ENCODE measurements around the gene NALCN.

DNA sequence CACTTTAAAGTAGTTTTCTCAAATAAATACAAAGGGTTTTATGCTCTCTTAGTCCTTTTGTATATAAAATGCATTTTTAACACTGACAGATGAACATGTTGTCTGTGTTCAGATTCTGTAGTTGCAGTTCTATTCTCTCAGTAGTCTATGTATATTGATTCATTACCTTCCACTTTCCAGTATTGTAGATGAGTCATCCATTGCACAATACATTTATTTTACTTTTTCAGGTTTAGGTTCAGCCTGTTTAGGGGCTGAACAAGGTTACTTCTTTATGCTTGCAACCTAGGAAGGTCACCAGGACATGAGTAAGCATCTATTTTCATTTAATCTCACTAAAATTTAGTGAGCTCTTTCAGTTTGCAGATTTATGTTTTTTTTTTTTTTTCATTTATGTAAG, 173.6 kb downstream of the NALCN start:
- TF ChIP-seq, protein P1, sequence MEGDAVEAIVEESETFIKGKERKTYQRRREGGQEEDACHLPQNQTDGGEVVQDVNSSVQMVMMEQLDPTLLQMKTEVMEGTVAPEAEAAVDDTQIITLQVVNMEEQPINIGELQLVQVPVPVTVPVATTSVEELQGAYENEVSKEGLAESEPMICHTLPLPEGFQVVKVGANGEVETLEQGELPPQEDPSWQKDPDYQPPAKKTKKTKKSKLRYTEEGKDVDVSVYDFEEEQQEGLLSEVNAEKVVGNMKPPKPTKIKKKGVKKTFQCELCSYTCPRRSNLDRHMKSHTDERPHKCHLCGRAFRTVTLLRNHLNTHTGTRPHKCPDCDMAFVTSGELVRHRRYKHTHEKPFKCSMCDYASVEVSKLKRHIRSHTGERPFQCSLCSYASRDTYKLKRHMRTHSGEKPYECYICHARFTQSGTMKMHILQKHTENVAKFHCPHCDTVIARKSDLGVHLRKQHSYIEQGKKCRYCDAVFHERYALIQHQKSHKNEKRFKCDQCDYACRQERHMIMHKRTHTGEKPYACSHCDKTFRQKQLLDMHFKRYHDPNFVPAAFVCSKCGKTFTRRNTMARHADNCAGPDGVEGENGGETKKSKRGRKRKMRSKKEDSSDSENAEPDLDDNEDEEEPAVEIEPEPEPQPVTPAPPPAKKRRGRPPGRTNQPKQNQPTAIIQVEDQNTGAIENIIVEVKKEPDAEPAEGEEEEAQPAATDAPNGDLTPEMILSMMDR (IDR thresholded peaks at IDR 0.05), result no peak
- no peak for TF ChIP-seq POLR2A (IDR thresholded peaks at IDR 0.05)

All from body of pancreas (tissue), 4 donors.